GM12878 (cell line): ENCODE data around the gene RCAN2. TPM values are rescaled to one million over a fixed set of nuclear protein-coding genes. Genes with fewer than 3 reads are reported as not detected.
A peak's percentile ranks its signal among the peaks of the same experiment; 100 is the strongest.

Experiments
- ATAC-seq: fragments of 200-7000 bp; cut with Tn5 transposase; 3 replicates; pipeline ENCODE4 v1.9.1; 2020; ENCODE audit warnings: mild to moderate bottlenecking, moderate library complexity
- BruUV-seq: library from RNA; stranded (reverse); fragments of 400-500 nt; replicated peaks from 2 replicates; lab custom pipeline; 2021; lab: Mats Ljungman, UMichigan
- CTCF ChIA-PET: fragments of 300-600 bp; sonication (Branson Sonifier 250); formaldehyde crosslinking; extraction: SDS; loops from one replicate; lab custom pipeline; 2021; ENCODE audit warnings: inconsistent platforms; lab: Yijun Ruan, JAX
- POLR2A ChIA-PET: fragments of 350-600 bp; formaldehyde crosslinking; extraction: SDS; loops from one replicate; lab custom pipeline; 2021; ENCODE audit warnings: inconsistent platforms; lab: Charles Lee
- RAD21 ChIA-PET: fragments of 300-600 bp; sonication (Branson Sonifier 250); formaldehyde crosslinking; loops from one replicate; lab custom pipeline; 2023; ENCODE audit warnings: antibody characterized with exemption; ENCODE audit not compliant: unreplicated experiment; lab: Charles Lee
- SMC1A ChIA-PET: fragments of 300-600 bp; sonication (Branson Sonifier 250); formaldehyde crosslinking; loops from one replicate; lab custom pipeline; 2023; ENCODE audit not compliant: unreplicated experiment, uncharacterized antibody; lab: Charles Lee
- DNase-seq: peaks from one replicate; pipeline ENCODE4 v3.0.0-alpha.2; 2011; ENCODE audit warnings: low read depth, low spot score
- FAIRE-seq: peaks from 3 replicates; lab custom pipeline; 2011; peaks lifted over from hg19 to GRCh38; lab: Jason Lieb, UNC
- H2AFZ ChIP-seq: 2 replicates; pipeline ENCODE4 v1.6.0; 2011; ENCODE audit warnings: low read depth, low read length, control low read depth; ENCODE audit not compliant: control insufficient read depth
- H3K27ac ChIP-seq: 2 replicates; pipeline ENCODE4 v1.5.1; 2011; ENCODE audit warnings: control low read depth; ENCODE audit not compliant: control insufficient read depth, insufficient read depth
- H3K27me3 ChIP-seq, 2 experiments: replicated peaks in 1 of 2; 2 replicates each; pipeline versions ENCODE4 v1.6.0 to v1.6.1; 2011; ENCODE audit warnings: low read length in 1 of 2; ENCODE audit not compliant: control insufficient read depth in 2 of 2, insufficient read depth in 2 of 2
- H3K36me3 ChIP-seq, 2 experiments: 2 replicates each; pipeline ENCODE4 v1.5.1; 2011; ENCODE audit warnings: low read length in 1 of 2; ENCODE audit not compliant: control insufficient read depth in 2 of 2, insufficient read depth in 2 of 2
- H3K4me1 ChIP-seq: 2 replicates; pipeline ENCODE4 v1.6.1; 2011; ENCODE audit warnings: mild to moderate bottlenecking, low read length, moderate library complexity, mixed read lengths; ENCODE audit not compliant: control insufficient read depth, insufficient read depth
- H3K4me2 ChIP-seq: 2 replicates; pipeline ENCODE4 v1.6.0; 2011; ENCODE audit warnings: control low read depth; ENCODE audit not compliant: control insufficient read depth, insufficient read depth
- H3K4me3 ChIP-seq: fragments of 200-600 bp; sonication (generic); 2 replicates; pipeline ENCODE4 v1.5.1; 2016
- H3K79me2 ChIP-seq: 2 replicates; pipeline ENCODE4 v1.6.0; 2011; ENCODE audit warnings: low read length; ENCODE audit not compliant: control insufficient read depth, insufficient read depth
- H3K9ac ChIP-seq: 2 replicates; pipeline ENCODE4 v1.8.0; 2011; ENCODE audit warnings: low read length, control low read depth, mixed read lengths; ENCODE audit not compliant: control insufficient read depth, insufficient read depth
- H3K9me3 ChIP-seq: replicated peaks from 3 replicates; pipeline ENCODE4 v1.5.1; 2011; ENCODE audit warnings: mild to moderate bottlenecking, low read length; ENCODE audit not compliant: control insufficient read depth, insufficient read depth
- H4K20me1 ChIP-seq: 2 replicates; pipeline ENCODE4 v1.6.0; 2011; ENCODE audit not compliant: control insufficient read depth, insufficient read depth
- CHD2 ChIP-seq: IDR thresholded peaks from 2 replicates; pipeline ENCODE4 v1.6.1; 2011; ENCODE audit warnings: low read depth, low read length, improper control_type of control experiment, borderline replicate concordance
- MTA3 ChIP-seq: IDR thresholded peaks from 2 replicates; pipeline ENCODE4 v1.6.1; 2012; ENCODE audit warnings: low read length, inconsistent platforms, borderline replicate concordance
- PAX8 ChIP-seq: fragments of 450-650 bp; IDR thresholded peaks from 2 replicates; pipeline ENCODE4 v1.6.1; 2017; ENCODE audit warnings: mild to moderate bottlenecking, moderate library complexity
- WGBS: methylation state at CpG from one replicate; pipeline ENCODE4 v1.1.6; 2016; ENCODE audit warnings: low lambda C conversion rate; ENCODE audit not compliant: insufficient replicate concordance, insufficient coverage; ENCODE audit errors: missing lambda C conversion rate; 5-methylcytosine and 5-hydroxymethylcytosine counted together
- in situ Hi-C: fragments of 300-500 bp; cut with MboI; formaldehyde crosslinking; loops from 9 replicates; pipeline ENCODE4 v1.14.3; 2018; ENCODE audit warnings: mixed read lengths
- intact Hi-C: fragments of 100-400 bp; cut with micrococcal nuclease; formaldehyde crosslinking; loops from one replicate; pipeline ENCODE4 v1.14.2; 2022; ENCODE audit not compliant: unreplicated experiment
- polyA plus RNA-seq, 11 experiments: library from polyadenylated mRNA; depleted of rRNA in 4 of 11; unstranded in 6 of 11; stranded (reverse) in 5 of 11; fragments of >200 nt; fragmentation: Nextera tagmentation in 4 of 11; fragmentation: Illumina TruSeq in 1 of 11; extraction: Ambion mirVana in 4 of 11; extraction: Trizol in 1 of 11; gene quantifications; 1 replicate in 1 of 11; 2 replicates in 10 of 11; pipeline versions ENCODE4 v1.2.1 to v1.2.3, GENCODE V29; 2011 to 2016; ENCODE audit warnings: inconsistent platforms in 2 of 11, missing spikeins in 2 of 11, low read depth in 1 of 11
- total RNA-seq, 4 experiments: library from RNA; depleted of rRNA in 3 of 4; stranded (reverse); fragments of >200 nt in 3 of 4; fragmentation: Illumina TruSeq in 1 of 4; extraction: Trizol in 1 of 4; gene quantifications; 2 replicates each; pipeline versions ENCODE4 v1.2.1 to v1.2.3, GENCODE V29; 2013 to 2021
- TF ChIP-seq, protein P1 (sequence below): IDR thresholded peaks from 2 replicates; pipeline ENCODE4 v1.6.1; 2012; ENCODE audit warnings: mild to moderate bottlenecking, low read depth, low read length

RCAN2 gene
- total and polyA plus RNA-seq, 10 of the 15 experiments (the other 5 are each of a cell fraction or from before 2014, with no cell fraction given) = 0.06 TPM; not detected in 9

DNA sequence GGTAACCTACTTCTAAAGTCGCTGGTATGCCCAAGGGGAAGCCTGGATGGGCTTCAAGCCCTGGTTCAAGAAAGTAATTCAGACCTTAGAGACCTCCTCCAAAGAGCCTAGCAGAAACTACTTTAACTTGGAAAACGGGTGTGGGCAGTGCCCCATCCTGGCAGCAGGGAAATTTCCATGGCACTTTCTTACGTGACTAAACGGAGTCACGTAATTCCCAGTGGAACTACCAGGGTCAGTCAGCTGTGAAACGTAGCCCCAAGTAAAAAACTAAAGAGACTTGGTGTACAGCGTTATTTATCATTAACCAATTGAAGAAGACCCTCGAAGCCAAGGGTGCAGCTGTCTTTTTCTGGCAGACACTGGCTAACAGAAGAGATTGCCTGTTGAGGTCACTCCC, 114.0 kb downstream of the RCAN2 start:
- BruUV-seq = no TSS peak
- 40% methylated on average over 8 of the region's 8 CpGs for WGBS
- FAIRE-seq = no peak
- RAD21 ChIA-PET = interaction anchor here (0.9 kb wide), 1 partner anchor 156 kb away, joined by 3 read pairs; no protein-coding TSS in a partner anchor
- Histone ChIP-seq H2AFZ (peak overlapping the region; percentile 24), H3K36me3 (no peaks in the 10 kb centered on the region), H3K9ac (no peak overlapping the region), H3K79me2 (no peaks in the 10 kb centered on the region), H4K20me1 (no peaks in the 10 kb centered on the region), H3K27ac (peak overlapping the region; percentile 22; the same call in 1 of the 2 replicates), H3K4me3 (no peak overlapping the region)
- POLR2A ChIA-PET = no interaction called here
- ATAC-seq = no peak
- CTCF ChIA-PET = no interaction called here
- SMC1A ChIA-PET = interaction anchor here (1.1 kb wide), 1 partner anchor 119 kb away, joined by 3 read pairs; no protein-coding TSS in a partner anchor
- in situ Hi-C loops = no loop called here
- no peak for TF ChIP-seq PAX8
- no peak for TF ChIP-seq CHD2
- TF ChIP-seq, protein P1, sequence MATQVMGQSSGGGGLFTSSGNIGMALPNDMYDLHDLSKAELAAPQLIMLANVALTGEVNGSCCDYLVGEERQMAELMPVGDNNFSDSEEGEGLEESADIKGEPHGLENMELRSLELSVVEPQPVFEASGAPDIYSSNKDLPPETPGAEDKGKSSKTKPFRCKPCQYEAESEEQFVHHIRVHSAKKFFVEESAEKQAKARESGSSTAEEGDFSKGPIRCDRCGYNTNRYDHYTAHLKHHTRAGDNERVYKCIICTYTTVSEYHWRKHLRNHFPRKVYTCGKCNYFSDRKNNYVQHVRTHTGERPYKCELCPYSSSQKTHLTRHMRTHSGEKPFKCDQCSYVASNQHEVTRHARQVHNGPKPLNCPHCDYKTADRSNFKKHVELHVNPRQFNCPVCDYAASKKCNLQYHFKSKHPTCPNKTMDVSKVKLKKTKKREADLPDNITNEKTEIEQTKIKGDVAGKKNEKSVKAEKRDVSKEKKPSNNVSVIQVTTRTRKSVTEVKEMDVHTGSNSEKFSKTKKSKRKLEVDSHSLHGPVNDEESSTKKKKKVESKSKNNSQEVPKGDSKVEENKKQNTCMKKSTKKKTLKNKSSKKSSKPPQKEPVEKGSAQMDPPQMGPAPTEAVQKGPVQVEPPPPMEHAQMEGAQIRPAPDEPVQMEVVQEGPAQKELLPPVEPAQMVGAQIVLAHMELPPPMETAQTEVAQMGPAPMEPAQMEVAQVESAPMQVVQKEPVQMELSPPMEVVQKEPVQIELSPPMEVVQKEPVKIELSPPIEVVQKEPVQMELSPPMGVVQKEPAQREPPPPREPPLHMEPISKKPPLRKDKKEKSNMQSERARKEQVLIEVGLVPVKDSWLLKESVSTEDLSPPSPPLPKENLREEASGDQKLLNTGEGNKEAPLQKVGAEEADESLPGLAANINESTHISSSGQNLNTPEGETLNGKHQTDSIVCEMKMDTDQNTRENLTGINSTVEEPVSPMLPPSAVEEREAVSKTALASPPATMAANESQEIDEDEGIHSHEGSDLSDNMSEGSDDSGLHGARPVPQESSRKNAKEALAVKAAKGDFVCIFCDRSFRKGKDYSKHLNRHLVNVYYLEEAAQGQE = no peak
- no peak for TF ChIP-seq MTA3
- TF ChIP-seq, all 136 proteins: peak for 0
- H3K4me2 ChIP-seq = peak overlapping the region; percentile 50
- H3K27me3 ChIP-seq = no peaks in the 10 kb centered on the region
- peaks cover 19% of the 10 kb centered on the region for H3K4me1 ChIP-seq
- H3K9me3 ChIP-seq = no peaks in the 10 kb centered on the region; the same call in 2 of the 3 replicates
- intact Hi-C loops = no loop called here
- no peak for DNase-seq
